Thyroid gland (tissue), 4 donors: ENCODE data around the gene ANKRD55.

Experiments used
- CTCF ChIP-seq, 6 experiments: fragments of 200-600 bp in 3 of 6; fragments of 450-650 bp in 3 of 6; sonication (generic) in 3 of 6; IDR thresholded peaks; one replicate each; pipeline ENCODE4 v1.5.1; 2016 to 2019; ENCODE audit warnings: antibody characterized with exemption in 6 of 6, mild to moderate bottlenecking in 2 of 6, inconsistent platforms in 1 of 6, moderate library complexity in 1 of 6
- POLR2A ChIP-seq, 2 donors: fragments of 450-650 bp; IDR thresholded peaks; one replicate each; pipeline ENCODE4 v1.6.1; 2017; ENCODE audit warnings: antibody characterized with exemption in 2 of 2, mild to moderate bottlenecking in 2 of 2, moderate library complexity in 1 of 2

- TF ChIP-seq CTCF (IDR thresholded peaks at IDR 0.05) (no peak), POLR2A (IDR thresholded peaks at IDR 0.05) (no peak)
Measured at GRCh38 chr5:56230576-56230975, 2.6 kb downstream of the ANKRD55 start.
